ENCODE measurements around the gene SLC26A11.

The SLC26A11 gene

GRCh38 chr17:80184423-80184714 is 35.9 kb upstream of the SLC26A11 start:
- TF ChIP-seq CTCF (IDR thresholded peaks at IDR 0.05; ENCODE audit: low read depth, low read length) (no peak), POLR2A (IDR thresholded peaks at IDR 0.05; ENCODE audit: extremely low read depth, insufficient read length) (no peak), MYC (IDR thresholded peaks at IDR 0.05; ENCODE audit: low read depth, low read length) (no peak), MAX (IDR thresholded peaks at IDR 0.05; ENCODE audit: low read depth, low read length) (no peak)
- no peak for DNase-seq (ENCODE audit: low read depth)
- H3K4me3 ChIP-seq (ENCODE audit: low read depth, low read length), result no peak overlapping the region

- no peak for DNase-seq (ENCODE audit: low read depth)
- no peak overlapping the region for H3K4me3 ChIP-seq (ENCODE audit: low read depth, low read length)
- TF ChIP-seq MYC (IDR thresholded peaks at IDR 0.05; ENCODE audit: low read depth, low read length), result no peak
- no peak for TF ChIP-seq POLR2A (IDR thresholded peaks at IDR 0.05; ENCODE audit: extremely low read depth, insufficient read length)
- no peak for TF ChIP-seq MAX (IDR thresholded peaks at IDR 0.05; ENCODE audit: low read depth, low read length)
- TF ChIP-seq CTCF (IDR thresholded peaks at IDR 0.05; ENCODE audit: low read depth, low read length), result no peak
Measured at GRCh38 chr17:80185968-80186367, 34.3 kb upstream of the SLC26A11 start.

GRCh38 chr17:80187090-80187489 is 33.1 kb upstream of the SLC26A11 start:
- H3K4me3 ChIP-seq (ENCODE audit: low read depth, low read length), result no peak overlapping the region
- TF ChIP-seq POLR2A (IDR thresholded peaks at IDR 0.05; ENCODE audit: extremely low read depth, insufficient read length), result no peak
- no peak for TF ChIP-seq CTCF (IDR thresholded peaks at IDR 0.05; ENCODE audit: low read depth, low read length)
- no peak for TF ChIP-seq MYC (IDR thresholded peaks at IDR 0.05; ENCODE audit: low read depth, low read length)
- no peak for TF ChIP-seq MAX (IDR thresholded peaks at IDR 0.05; ENCODE audit: low read depth, low read length)
- DNase-seq (ENCODE audit: low read depth), result no peak

- TF ChIP-seq POLR2A (IDR thresholded peaks at IDR 0.05; ENCODE audit: extremely low read depth, insufficient read length), result no peak
- no peak for TF ChIP-seq MYC (IDR thresholded peaks at IDR 0.05; ENCODE audit: low read depth, low read length)
- no peak for TF ChIP-seq CTCF (IDR thresholded peaks at IDR 0.05; ENCODE audit: low read depth, low read length)
- no peak for TF ChIP-seq MAX (IDR thresholded peaks at IDR 0.05; ENCODE audit: low read depth, low read length)
- no peak for DNase-seq (ENCODE audit: low read depth)
- no peak overlapping the region for H3K4me3 ChIP-seq (ENCODE audit: low read depth, low read length)
Measured at GRCh38 chr17:80187515-80187941, 32.7 kb upstream of the SLC26A11 start.

- no peak for DNase-seq (ENCODE audit: low read depth)
Measured at GRCh38 chr17:80189611-80190010, 30.6 kb upstream of the SLC26A11 start.

More at GRCh38 chr17:80189611-80190010, 30.6 kb upstream of the SLC26A11 start:
- no peak overlapping the region for H3K4me3 ChIP-seq (ENCODE audit: low read depth, low read length)
- TF ChIP-seq POLR2A (IDR thresholded peaks at IDR 0.05; ENCODE audit: extremely low read depth, insufficient read length) (no peak), CTCF (IDR thresholded peaks at IDR 0.05; ENCODE audit: low read depth, low read length) (no peak), MAX (IDR thresholded peaks at IDR 0.05; ENCODE audit: low read depth, low read length) (no peak), MYC (IDR thresholded peaks at IDR 0.05; ENCODE audit: low read depth, low read length) (no peak)
